HG03354 (cell line): Measurements from ENCODE around the gene UTF1.

Source experiments
- ATAC-seq: cut with Tn5 transposase; IDR thresholded peaks from one replicate; pipeline ENCODE4 v1.9.1; 2021; ENCODE audit warnings: mild to moderate bottlenecking; ENCODE audit not compliant: unreplicated experiment, poor library complexity, severe bottlenecking

The UTF1 gene

DNA sequence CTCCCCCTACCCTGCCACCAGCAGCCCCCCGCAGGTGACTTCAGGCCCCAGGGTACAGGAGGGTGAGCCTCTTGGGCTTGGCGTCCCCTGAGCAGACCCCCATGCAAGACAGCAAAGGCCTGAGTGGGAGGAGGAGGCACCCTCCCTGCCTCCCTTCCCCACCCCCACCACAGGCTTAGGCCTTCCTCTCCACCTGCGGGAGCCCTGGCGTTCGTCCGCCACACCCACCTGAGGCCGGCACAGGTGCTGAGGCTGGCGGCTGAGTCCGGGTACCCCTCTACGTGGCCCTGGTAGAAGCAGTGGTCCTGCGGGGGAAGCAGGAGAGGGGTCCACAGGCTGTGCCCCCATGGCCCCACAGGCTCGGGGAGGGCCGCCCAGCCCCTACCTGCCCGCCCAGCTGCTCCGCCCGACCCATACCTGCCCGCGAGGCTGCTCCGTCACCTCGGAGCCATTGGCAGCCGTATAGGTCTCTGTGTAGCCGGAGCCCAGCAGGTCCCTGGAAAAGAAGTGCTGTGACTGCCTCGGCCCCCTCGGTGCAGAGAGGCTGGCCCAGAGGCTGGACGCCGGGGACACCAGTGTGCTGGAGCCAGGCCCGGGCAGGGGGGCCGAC, 43.6 kb downstream of the UTF1 start:
- no peak for ATAC-seq

DNA sequence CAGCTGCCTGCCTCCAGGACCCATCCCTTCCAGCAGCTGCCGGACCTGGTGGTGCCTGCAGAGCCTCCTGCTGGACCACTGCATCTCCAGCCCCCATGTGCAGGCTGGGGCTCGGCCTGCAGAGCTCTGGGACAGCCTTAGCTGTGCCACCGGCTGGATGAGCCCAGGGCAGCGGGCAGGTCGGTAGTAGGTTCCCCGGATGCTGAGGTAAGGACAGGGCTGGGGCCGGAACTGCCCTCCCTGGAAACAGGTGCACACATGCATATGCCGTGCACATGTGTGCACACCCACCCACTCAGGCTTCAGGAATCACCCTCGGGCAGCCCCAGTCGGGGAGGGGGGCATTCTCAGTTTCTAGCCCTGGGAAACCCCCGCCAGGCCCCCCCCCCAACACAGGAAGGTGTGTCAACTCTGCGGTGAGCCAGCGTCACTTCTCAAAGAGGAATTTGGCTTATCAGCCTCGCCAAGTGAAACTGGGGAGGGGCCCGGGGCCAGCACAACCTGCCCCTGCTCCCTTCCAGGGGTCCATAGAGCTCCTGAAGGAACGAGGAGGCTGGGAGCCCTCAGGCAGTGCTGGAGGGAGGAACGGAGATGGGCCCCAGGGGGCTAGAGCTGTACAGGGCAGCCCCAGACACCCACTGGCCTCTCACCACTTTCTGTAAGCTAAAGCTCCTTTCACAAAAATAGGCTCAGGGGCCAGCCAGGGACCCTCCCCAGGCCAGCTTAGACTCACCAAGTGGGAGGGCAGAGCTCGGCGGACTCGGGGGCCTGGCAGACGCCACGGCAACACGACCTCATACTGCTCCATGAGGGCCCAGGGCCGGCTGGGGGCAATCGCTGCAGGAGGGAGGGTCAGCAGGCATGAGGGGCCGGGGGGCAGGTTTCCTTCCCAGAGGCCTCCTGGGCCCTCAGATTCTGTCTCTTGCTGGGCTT, 45.0 kb downstream of the UTF1 start:
- peak; percentile 55 for ATAC-seq

DNA sequence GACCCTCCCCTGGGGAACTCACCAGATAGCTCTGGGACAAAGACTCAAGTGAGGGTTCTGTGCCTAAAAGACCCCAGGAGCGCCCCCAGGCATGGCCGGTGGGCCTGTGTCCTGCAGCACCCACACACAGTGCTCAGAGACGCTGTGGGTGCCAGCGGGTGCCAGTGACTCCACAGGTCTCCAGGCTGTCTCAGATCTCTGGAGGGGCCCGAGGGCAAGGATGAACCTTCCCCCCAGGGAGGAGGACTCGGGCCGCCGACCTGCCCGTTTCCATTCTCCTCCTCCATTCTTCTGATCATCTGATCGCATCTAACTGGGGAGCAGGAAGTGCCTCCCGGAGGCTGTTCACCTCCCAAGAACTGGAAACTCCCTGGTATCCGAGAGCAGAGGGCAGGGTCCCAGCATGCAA, 45.7 kb downstream of the UTF1 start:
- peak; percentile 43 for ATAC-seq

DNA sequence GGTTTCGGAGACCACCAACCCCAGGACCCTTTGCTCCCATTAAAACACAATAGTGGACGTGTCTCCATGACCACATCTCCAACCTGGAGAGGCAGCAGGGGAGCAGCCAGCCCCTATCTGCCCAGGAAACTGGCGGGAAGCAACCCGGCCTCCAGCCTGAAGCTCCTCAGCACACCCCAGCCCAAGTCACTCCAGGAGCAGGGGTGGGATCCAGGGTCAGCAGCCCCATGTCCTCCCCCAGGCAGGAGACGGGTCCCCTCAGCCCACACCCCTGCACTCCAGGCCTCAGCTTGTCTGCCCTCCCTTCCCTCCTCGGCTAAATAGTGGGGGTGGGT, 46.0 kb downstream of the UTF1 start:
- no peak for ATAC-seq

DNA sequence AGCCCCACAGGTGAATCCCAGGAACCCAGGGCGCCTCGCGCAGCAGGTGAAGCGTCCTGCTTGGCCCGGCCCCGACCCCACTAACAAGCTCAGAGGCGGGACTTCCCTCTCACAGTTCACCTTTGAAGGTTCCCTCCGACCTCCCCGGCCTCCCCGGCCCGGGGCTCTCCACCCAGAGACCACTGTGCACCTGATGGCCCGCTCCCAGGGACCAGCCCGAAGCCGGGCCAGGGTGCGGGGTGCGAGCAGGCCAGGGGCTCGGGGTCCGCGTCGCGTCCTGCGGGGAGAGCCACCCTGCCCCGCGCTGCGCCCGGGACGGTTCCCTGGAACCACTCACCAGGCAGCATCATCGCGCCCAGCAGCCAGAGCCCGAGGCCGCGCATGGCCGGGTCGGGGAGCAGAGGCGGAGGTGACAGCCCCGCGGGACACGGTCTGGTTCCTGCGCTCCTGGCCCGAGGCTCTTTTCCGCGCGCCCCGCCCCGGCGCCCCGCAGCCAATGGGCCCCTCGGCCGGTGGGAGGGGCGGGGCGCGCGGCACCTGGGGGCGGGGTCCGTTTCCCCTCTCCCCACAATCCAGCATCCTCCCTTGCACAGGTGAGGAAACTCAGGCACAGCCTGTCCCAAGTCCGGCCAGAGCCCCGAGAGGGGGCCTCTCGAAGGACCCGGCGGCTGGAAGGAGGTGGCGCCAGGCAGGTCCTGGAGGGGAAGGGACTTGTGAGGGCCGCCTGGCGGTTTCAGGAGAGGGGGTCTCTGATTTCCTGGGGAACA, 46.6 kb downstream of the UTF1 start, which contains the start of gene ADAM8:
TSS of gene ADAM8 (minus strand) at position 434 of the 767 bp plus-strand sequence. CDS start at position 383, 51 bp downstream.
- peak; percentile 46 for ATAC-seq

DNA sequence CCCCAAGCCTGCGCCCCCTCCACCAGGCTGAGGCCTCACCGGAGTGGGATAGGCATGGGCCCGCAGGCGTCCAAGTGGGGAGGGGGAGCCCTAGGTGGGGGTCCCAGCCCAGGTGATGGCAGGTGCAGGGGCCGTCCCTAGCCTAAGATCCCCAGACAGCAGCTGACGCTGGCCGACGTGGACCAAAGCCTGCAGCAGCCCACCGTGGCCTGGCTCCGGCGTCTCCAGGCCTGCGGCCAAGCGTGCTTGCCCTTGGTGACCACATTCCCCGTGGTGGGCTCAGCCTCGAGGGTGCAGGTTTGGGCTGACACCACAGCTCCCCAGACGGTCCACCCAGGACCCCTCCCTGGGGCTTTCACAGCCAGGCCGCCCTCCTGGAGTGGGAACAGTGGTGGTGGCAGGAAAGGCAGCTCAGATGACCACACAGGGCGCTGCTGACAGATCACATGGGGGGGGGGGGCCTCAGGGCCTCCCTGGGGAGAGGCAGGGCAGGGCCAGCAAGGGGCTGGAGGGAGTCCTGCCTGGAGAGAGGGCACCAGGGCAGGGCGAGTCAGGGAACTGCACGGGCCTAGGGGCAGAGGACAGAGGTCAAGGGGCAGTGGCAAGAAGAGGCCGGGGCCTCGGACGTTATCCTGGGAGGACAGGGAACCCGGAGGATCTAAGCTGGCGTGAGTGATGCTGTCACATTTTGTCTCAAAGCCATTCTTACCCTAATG, 47.4 kb downstream of the UTF1 start:
- ATAC-seq = no peak

DNA sequence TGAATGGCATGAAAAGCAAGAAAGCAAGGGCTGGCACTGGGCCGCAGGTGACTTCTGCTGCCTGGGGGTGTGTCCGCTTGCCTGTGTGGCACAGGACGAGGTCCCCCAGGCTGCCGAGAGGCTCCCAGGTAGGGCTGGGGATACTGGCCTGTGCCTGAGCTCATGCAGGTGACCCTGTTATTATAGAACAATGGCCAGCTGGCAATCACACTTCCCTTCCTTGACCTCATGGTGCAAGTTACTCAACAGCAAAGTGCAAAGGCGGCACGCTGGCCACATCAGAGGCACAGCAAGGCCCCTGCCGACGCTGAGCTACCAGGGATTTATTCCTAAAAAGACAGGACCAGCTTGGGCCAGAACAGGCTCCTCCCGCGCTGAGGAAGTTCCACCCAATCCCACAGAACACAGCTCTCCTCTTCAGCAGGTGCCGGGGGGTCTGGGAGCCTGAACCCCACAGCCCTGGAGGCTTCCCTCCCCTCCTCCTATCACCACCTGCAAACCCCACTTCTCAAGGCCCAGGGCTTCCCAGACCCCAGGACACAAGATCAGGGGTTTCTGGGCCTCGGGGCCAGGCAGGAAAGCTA, 48.1 kb downstream of the UTF1 start:
- no peak for ATAC-seq

DNA sequence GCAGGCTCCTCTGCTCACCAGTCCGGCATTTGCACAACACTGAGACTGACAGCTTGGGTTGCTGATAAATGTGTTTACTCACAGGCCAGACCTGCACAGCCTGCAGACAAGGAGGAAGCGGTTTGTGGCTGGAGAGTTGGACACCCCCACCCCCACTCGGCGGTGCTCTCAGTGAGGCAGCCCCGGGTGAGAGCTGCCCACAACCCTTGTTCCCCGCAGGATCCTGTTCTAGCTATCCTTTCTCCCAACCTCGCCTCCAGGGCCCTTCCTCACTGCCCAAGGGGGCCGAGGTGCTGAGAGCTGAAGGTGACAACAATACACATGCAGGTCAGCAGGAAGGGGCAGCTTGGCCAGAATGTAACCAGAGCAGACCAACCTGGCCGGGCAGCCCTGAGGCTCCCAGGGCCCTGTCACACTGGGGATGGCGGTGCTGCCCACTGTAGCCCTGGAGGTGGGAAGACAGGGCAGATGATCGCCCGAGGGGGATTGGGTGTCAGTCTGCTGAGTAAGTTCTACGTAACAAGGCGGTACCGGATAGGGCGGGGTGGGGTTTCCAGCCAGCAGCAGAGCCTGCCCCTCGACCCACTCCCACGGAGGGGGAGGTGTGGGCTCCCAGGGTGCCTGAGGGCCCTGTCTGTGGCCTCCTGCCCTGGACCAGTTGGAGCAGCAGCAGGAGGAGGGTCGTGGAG, 48.7 kb downstream of the UTF1 start:
- ATAC-seq = peak; percentile 50

DNA sequence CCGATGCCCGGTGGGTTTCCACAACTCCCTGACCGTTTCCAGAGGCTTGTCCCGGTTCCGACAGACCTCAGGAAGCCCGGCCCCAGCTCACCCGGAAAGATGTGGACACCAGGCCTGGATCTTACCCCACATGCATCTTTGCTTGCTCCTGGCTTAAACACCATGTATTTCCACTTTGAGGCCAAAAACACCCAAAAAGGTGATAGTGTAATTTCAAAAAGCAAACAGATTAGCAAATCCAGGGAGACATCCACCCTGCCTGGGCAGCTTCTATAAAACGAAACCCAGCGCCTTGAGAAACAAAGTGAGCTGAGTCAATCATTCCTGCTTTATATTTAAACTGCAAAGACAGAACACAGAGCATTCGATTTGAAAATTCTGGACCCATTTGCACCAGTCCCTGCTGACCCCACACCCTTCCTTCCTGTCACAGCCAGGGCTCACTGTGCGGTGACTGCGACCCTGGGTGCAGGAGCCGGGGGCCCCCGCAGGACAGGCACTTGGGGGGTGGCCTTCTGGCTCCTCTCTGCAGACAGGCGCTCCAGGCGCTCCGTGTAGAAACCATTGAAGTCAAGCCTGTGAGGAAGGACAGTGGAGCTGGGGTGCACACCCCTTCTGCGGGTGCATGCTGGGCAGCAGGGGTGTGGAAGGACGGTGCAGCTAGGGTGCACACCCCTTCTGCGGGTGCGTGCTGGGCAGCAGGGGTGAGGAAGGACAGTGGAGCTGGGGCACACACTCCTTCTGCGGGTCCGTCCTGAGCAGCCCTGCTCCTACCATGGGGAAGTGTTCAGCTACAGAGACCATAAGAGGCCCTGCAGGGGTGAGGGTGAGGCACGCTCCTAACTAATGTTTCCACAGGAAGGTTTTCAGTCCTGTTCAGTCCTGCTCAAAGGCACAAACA, 49.6 kb downstream of the UTF1 start:
- no peak for ATAC-seq

DNA sequence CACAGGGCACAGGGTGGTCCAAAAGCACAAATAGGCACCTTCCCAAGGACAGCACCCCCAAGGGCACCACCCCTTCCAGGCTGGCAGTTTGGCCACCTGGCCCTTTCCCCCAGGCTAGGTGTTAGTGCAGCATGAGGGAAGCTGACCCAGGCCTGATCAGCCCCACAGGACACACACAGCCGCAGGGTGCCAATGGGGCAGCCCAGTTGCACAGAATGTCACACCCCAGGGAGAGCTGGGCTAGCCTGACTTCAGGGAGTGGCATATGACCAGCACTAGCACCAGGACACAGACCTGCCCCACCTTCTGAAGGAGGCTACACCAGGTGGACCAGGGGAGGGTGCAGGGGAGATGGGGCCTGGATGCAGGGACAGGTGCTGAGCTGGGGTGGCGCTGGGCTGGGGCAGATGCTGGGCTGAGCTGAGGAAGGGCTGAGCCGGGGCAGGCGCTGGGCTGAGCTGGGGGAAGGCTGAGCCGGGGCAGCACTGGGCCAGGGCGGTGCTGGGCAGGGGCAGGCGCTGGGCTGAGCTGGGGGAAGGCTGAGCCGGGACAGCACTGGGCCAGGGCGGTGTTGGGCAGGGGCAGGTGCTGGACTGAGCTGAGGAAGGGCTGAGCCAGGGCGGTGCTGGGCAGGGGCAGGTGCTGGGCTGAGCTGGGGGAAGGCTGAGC, 50.5 kb downstream of the UTF1 start:
- ATAC-seq = no peak

DNA sequence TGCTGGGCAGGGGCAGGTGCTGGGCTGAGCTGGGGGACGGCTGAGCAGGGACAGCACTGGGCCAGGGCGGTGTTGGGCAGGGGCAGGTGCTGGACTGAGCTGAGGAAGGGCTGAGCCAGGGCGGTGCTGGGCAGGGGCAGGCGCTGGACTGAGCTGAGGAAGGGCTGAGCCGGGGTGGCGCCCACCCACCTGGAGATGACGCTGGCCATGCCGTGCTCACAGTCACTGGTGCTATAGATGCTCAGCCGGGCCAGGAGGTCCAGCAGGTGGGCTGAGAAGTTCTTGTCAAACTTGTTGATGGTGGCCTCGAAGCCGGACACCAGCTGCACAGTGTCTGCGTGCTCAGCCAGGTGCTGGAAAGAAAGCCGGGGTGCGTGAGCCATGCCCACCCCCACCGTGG, 51.1 kb downstream of the UTF1 start:
- no peak for ATAC-seq
